HG03159 (cell line): ENCODE results near the gene GJA8.
A peak's percentile ranks its signal among the peaks of the same experiment; 100 is the strongest.
"Not testable (repeated sequence)": the region's sequence is repeated elsewhere in the genome, so short reads cannot be mapped to it uniquely, and the experiment has no call there.

Source experiments
- ATAC-seq: cut with Tn5 transposase; IDR thresholded peaks from one replicate; pipeline ENCODE4 v1.9.1; 2021; ENCODE audit warnings: mild to moderate bottlenecking, moderate library complexity; ENCODE audit not compliant: unreplicated experiment

The GJA8 gene

GRCh38 chr1:147902253-147902845, at the start of gene GJA8:
Gene GJA8, plus strand, starts transcription at chr1:147902795. Its CDS starts 5,161 bp downstream, at chr1:147907956.
- ATAC-seq, result no peak

- no peak for ATAC-seq
Observed at GRCh38 chr1:147853391-147853790, 49.2 kb upstream of the GJA8 start.

- ATAC-seq, result not testable (repeated sequence)
Observed at GRCh38 chr1:147854989-147855388, 47.6 kb upstream of the GJA8 start.

GRCh38 chr1:147855996-147856395, 46.6 kb upstream of the GJA8 start:
- not testable (repeated sequence) for ATAC-seq

- ATAC-seq, result not testable (repeated sequence)
Observed at GRCh38 chr1:147867204-147867603, 35.4 kb upstream of the GJA8 start.

- ATAC-seq, result no peak
Observed at GRCh38 chr1:147878022-147878421, 24.6 kb upstream of the GJA8 start.

GRCh38 chr1:147879911-147880310, 22.7 kb upstream of the GJA8 start:
- no peak for ATAC-seq

- ATAC-seq, result no peak
Observed at GRCh38 chr1:147882535-147882934, 20.1 kb upstream of the GJA8 start.

GRCh38 chr1:147890177-147890790, 12.3 kb upstream of the GJA8 start:
- ATAC-seq, result peak; percentile 73

- ATAC-seq, result no peak
Observed at GRCh38 chr1:147891088-147891487, 11.5 kb upstream of the GJA8 start.

GRCh38 chr1:147892216-147892615, 10.4 kb upstream of the GJA8 start:
- ATAC-seq, result no peak

GRCh38 chr1:147892731-147893214, 9.8 kb upstream of the GJA8 start:
- no peak for ATAC-seq

GRCh38 chr1:147895123-147895522, 7.5 kb upstream of the GJA8 start:
- no peak for ATAC-seq

- no peak for ATAC-seq
Observed at GRCh38 chr1:147897029-147897752, 5.4 kb upstream of the GJA8 start.

- ATAC-seq, result no peak
Observed at GRCh38 chr1:147897789-147898188, 4.8 kb upstream of the GJA8 start.

GRCh38 chr1:147904726-147905125, 2.1 kb downstream of the GJA8 start:
- ATAC-seq, result no peak

- no peak for ATAC-seq
Observed at GRCh38 chr1:147907786-147908509, 5.4 kb downstream of the GJA8 start.

- no peak for ATAC-seq
Observed at GRCh38 chr1:147912553-147912952, 10.0 kb downstream of the GJA8 start.

GRCh38 chr1:147913362-147913942, 10.9 kb downstream of the GJA8 start:
- ATAC-seq, result no peak

GRCh38 chr1:147919896-147920295, 17.3 kb downstream of the GJA8 start:
- no peak for ATAC-seq

GRCh38 chr1:147924813-147925212, 22.2 kb downstream of the GJA8 start:
- ATAC-seq, result no peak
